OCI-LY1 (cell line): Measurements from ENCODE around the gene ENTPD3.
"Not testable (repeated sequence)": the region's sequence is repeated elsewhere in the genome, so short reads cannot be mapped to it uniquely, and the experiment has no call there.

Experiments
- EZH2 ChIP-seq: fragments of 200-600 bp; sonication (generic), shearing (Covaris generic); IDR thresholded peaks from 2 replicates; pipeline ENCODE4 v1.8.0; 2017; ENCODE audit warnings: borderline replicate concordance, mixed run types, mild to moderate bottlenecking, antibody characterized with exemption, low read length, moderate library complexity, mixed read lengths
- TF ChIP-seq, protein P1 (sequence below): fragments of 200-600 bp; sonication (generic), shearing (Covaris generic); IDR thresholded peaks from 2 replicates; pipeline ENCODE4 v1.5.1; 2017; ENCODE audit warnings: mild to moderate bottlenecking, antibody characterized with exemption, low read length, moderate library complexity, mixed read lengths

DNA sequence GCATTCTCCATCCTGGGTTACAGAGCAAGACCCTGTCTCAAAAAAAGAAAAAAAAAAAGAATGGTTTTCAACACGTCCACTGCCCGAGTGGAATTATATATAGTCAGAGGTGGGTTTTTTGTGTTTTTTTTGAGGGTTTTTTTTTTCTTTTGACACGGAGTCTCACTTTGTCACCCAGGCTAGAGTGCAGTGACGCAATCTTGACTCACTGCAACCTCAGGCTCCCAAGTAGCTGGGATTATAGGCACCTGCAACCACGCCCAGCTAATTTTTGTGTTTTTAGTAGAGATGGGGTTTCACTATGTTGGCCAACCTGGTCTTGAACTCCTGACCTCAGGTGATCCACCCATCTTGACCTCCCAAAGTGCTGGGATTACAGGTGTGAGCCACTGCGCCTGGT, 73.5 kb downstream of the ENTPD3 start:
- TF ChIP-seq EZH2: not testable (repeated sequence)
- TF ChIP-seq, protein P1, sequence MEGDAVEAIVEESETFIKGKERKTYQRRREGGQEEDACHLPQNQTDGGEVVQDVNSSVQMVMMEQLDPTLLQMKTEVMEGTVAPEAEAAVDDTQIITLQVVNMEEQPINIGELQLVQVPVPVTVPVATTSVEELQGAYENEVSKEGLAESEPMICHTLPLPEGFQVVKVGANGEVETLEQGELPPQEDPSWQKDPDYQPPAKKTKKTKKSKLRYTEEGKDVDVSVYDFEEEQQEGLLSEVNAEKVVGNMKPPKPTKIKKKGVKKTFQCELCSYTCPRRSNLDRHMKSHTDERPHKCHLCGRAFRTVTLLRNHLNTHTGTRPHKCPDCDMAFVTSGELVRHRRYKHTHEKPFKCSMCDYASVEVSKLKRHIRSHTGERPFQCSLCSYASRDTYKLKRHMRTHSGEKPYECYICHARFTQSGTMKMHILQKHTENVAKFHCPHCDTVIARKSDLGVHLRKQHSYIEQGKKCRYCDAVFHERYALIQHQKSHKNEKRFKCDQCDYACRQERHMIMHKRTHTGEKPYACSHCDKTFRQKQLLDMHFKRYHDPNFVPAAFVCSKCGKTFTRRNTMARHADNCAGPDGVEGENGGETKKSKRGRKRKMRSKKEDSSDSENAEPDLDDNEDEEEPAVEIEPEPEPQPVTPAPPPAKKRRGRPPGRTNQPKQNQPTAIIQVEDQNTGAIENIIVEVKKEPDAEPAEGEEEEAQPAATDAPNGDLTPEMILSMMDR: not testable (repeated sequence)
